RWPE1 (cell line): ENCODE results near the gene GOSR2.
A peak's percentile ranks its signal among the peaks of the same experiment; 100 is the strongest.
"Not testable (repeated sequence)": the region's sequence is repeated elsewhere in the genome, so short reads cannot be mapped to it uniquely, and the experiment has no call there.

Experiments used
- CTCF ChIA-PET: fragments of 350-600 bp; sonication (Branson Sonifier 250); formaldehyde crosslinking; extraction: SDS; loops from one replicate; lab custom pipeline; 2021; lab: Yijun Ruan, JAX
- POLR2A ChIA-PET: fragments of 400-600 bp; formaldehyde crosslinking; extraction: SDS; loops from one replicate; lab custom pipeline; 2020; ENCODE audit warnings: antibody characterized with exemption; ENCODE audit not compliant: low non-redundant PET; lab: Yijun Ruan, JAX
- DNase-seq: peaks from one replicate; pipeline ENCODE4 v3.0.0; 2012; ENCODE audit warnings: low spot score
- H3K27ac ChIP-seq: fragments of 450-650 bp; 2 replicates; pipeline ENCODE4 v1.5.1; 2017
- CTCF ChIP-seq: fragments of 450-650 bp; conservative IDR thresholded peaks from 2 replicates; pipeline ENCODE4 v1.5.1; 2017; ENCODE audit warnings: low read depth, mild to moderate bottlenecking

The GOSR2 gene

GRCh38 chr17:46917516-46917915, 5.4 kb upstream of the GOSR2 start:
- CTCF ChIA-PET, result no interaction called here
- TF ChIP-seq CTCF, result no peak
- DNase-seq, result no peak
- POLR2A ChIA-PET, result no interaction called here
- H3K27ac ChIP-seq, result no peak overlapping the region

GRCh38 chr17:46921962-46922361, 998 bp upstream of the GOSR2 start:
- CTCF ChIA-PET, DNase-seq, H3K27ac ChIP-seq, POLR2A ChIA-PET: not testable (repeated sequence)

GRCh38 chr17:46922487-46922803, 515 bp upstream of the GOSR2 start:
- no peak for TF ChIP-seq CTCF
- POLR2A ChIA-PET, result no interaction called here
- CTCF ChIA-PET, result interaction anchor here (0.6 kb wide), 1 partner anchor 17 kb away, joined by 4 read pairs; no protein-coding TSS in a partner anchor
- DNase-seq, result no peak
- H3K27ac ChIP-seq, result peak overlapping the region; percentile 92

- no peak overlapping the region for H3K27ac ChIP-seq
- ChIA-PET CTCF (no interaction called here), POLR2A (no interaction called here)
- DNase-seq, result no peak
- TF ChIP-seq CTCF, result no peak
These were observed 2.4 kb downstream of the GOSR2 start for GRCh38 chr17:46925185-46925868.

GRCh38 chr17:46928467-46929261, 5.7 kb downstream of the GOSR2 start:
- TF ChIP-seq CTCF, result no peak
- DNase-seq, result no peak
- POLR2A ChIA-PET, result no interaction called here
- CTCF ChIA-PET, result interaction anchor here (1.6 kb wide), 1 partner anchor 12 kb away, joined by 4 read pairs; no protein-coding TSS in a partner anchor
- no peak overlapping the region for H3K27ac ChIP-seq

- ChIA-PET POLR2A (no interaction called here), CTCF (interaction anchor here (1.2 kb wide), 1 partner anchor 13 kb away, joined by 9 read pairs; no protein-coding TSS in a partner anchor)
- H3K27ac ChIP-seq, result peak overlapping the region; percentile 46; the same call in 1 of the 2 replicates
- no peak for TF ChIP-seq CTCF
- peak; percentile 60 for DNase-seq
These were observed 6.5 kb downstream of the GOSR2 start for GRCh38 chr17:46929413-46929812.

GRCh38 chr17:46930051-46930450, 7.1 kb downstream of the GOSR2 start:
- ChIA-PET CTCF (interaction anchor here (1.1 to 1.2 kb wide), 2 partner anchors 11 to 13 kb away, joined by 3 to 9 read pairs; no protein-coding TSS in a partner anchor), POLR2A (no interaction called here)
- no peak for DNase-seq
- no peak overlapping the region for H3K27ac ChIP-seq
- no peak for TF ChIP-seq CTCF
